Caco-2 (cell line): ENCODE data around the gene PLEKHG2. TPM values are rescaled to one million over a fixed set of nuclear protein-coding genes. Genes with fewer than 3 reads are reported as not detected.

Source experiments
- BruUV-seq: library from RNA; stranded (reverse); fragments of 400-500 nt; replicated peaks from 2 replicates; lab custom pipeline; 2021; lab: Mats Ljungman, UMichigan
- CTCF ChIA-PET: fragments of 300-600 bp; sonication (Branson Sonifier 250); formaldehyde crosslinking; loops from one replicate; lab custom pipeline; 2022; ENCODE audit warnings: antibody characterized with exemption; lab: Charles Lee
- POLR2A ChIA-PET: fragments of 300-600 bp; sonication (Branson Sonifier 250); formaldehyde crosslinking; loops from one replicate; lab custom pipeline; 2022; ENCODE audit warnings: antibody characterized with exemption; lab: Charles Lee
- DNase-seq, 2 experiments: peaks; one replicate each; pipeline versions ENCODE4 v3.0.0 to v3.0.0-alpha.2; 2020 to 2022
- H3K27me3 ChIP-seq: replicated peaks from 2 replicates; pipeline ENCODE4 v1.6.0; 2011; ENCODE audit warnings: low read length; ENCODE audit not compliant: control insufficient read depth, insufficient read depth
- H3K36me3 ChIP-seq: 2 replicates; pipeline ENCODE4 v1.5.1; 2011; ENCODE audit warnings: low read length; ENCODE audit not compliant: control insufficient read depth, insufficient read depth
- H3K4me1 ChIP-seq: fragments of 250-450 bp; sonication (Bioruptor Pico); 2 replicates; pipeline ENCODE4 v1.5.1; 2020; ENCODE audit warnings: mild to moderate bottlenecking
- H3K4me3 ChIP-seq: 2 replicates; pipeline ENCODE4 v1.5.1; 2011; ENCODE audit warnings: low read depth, mild to moderate bottlenecking, control low read depth, low read length
- H3K9me3 ChIP-seq: fragments of 250-450 bp; sonication (Bioruptor Pico); 2 replicates; pipeline ENCODE4 v1.5.1; 2020; ENCODE audit warnings: mild to moderate bottlenecking, moderate library complexity
- H3K27ac Mint-ChIP-seq: one replicate; pipeline ENCODE4 v1.8.0; 2022; ENCODE audit warnings: mixed read lengths; ENCODE audit not compliant: unreplicated experiment
- H3K27me3 Mint-ChIP-seq: one replicate; pipeline ENCODE4 v1.8.0; 2022; ENCODE audit warnings: mixed read lengths; ENCODE audit not compliant: insufficient read depth, unreplicated experiment
- H3K36me3 Mint-ChIP-seq: one replicate; pipeline ENCODE4 v1.8.0; 2022; ENCODE audit warnings: mild to moderate bottlenecking, mixed read lengths; ENCODE audit not compliant: insufficient read depth, unreplicated experiment
- H3K4me1 Mint-ChIP-seq: one replicate; pipeline ENCODE4 v1.8.0; 2022; ENCODE audit warnings: low read depth, mixed read lengths; ENCODE audit not compliant: unreplicated experiment
- H3K4me3 Mint-ChIP-seq: one replicate; pipeline ENCODE4 v1.8.0; 2022; ENCODE audit warnings: mild to moderate bottlenecking, moderate library complexity, mixed read lengths; ENCODE audit not compliant: unreplicated experiment
- H3K9me3 Mint-ChIP-seq: one replicate; pipeline ENCODE4 v1.8.0; 2022; ENCODE audit warnings: mixed read lengths; ENCODE audit not compliant: unreplicated experiment
- intact Hi-C: fragments of 100-400 bp; cut with micrococcal nuclease; formaldehyde crosslinking; loops from one replicate; pipeline ENCODE4 v1.10.0; 2022; ENCODE audit not compliant: unreplicated experiment
- total RNA-seq: library from RNA; stranded (reverse); gene quantifications from 2 replicates; pipeline ENCODE4 v1.2.3, GENCODE V29; 2022
- TF ChIP-seq, protein P1 (sequence below), 2 experiments: fragments of 200-600 bp in 1 of 2; IDR thresholded peaks; 1 replicate in 1 of 2; 2 replicates in 1 of 2; pipeline versions ENCODE4 v1.5.1 to v1.8.0; 2011 to 2022; ENCODE audit warnings: antibody characterized with exemption in 1 of 2, control low read depth in 1 of 2, inconsistent platforms in 1 of 2, low read depth in 1 of 2, low read length in 1 of 2, mild to moderate bottlenecking in 1 of 2, moderate library complexity in 1 of 2; ENCODE audit not compliant: insufficient read depth in 1 of 2, severe bottlenecking in 1 of 2, unreplicated experiment in 1 of 2

Gene PLEKHG2
- total RNA-seq, 1 experiment from 2014 or later: 49.8 TPM

DNA sequence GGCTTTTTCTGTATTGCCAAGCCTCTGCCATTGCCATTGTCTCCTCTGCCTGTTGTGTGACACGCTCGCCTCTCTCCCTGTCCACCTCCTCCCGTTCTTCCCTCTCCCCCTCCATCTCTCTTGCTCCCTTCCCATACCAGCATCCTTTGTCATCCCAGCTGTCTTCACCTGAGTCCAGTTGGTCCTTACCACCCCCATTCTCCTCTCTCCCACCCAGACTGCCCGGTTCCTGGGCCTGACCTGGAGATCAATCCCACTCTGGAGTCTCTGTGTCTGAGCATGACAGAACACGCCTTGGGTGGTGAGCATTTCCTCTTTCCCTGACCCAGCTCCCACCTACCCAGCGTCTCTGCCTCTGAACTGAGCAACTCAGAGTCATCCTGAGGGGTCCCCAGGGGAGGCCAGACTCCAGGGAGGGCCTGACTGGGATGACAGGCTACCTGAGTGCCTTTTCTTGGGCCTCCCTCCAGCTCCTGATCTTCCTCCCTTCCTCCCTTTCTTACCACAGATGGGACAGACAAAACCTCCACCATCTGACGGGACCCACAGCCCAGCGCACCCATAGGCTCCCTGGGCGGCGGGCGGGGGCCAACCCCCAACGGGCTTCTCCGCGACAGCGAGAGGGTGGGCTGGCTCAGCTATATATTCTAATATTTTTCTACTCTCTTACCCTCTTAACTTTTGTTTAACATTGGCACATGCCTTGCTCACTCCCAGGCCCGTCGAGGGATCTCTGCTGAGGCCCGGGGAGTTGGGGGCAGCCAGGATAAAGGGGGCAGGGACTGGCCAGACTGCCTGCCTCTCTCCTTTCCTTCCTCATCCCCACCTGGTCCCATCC, 29.3 kb upstream of the PLEKHG2 start:
- no peak overlapping the region for H3K4me3 Mint-ChIP-seq
- ChIA-PET CTCF (interaction anchor here (0.8 kb wide), 1 partner anchor 18 kb away, joined by 3 read pairs; no protein-coding TSS in a partner anchor), POLR2A (no interaction called here)
- peaks cover under 1% of the 10 kb centered on the region for H3K4me1 Mint-ChIP-seq
- peaks cover 63% of the 10 kb centered on the region for H3K36me3 Mint-ChIP-seq
- Histone ChIP-seq H3K4me3 (no peak overlapping the region), H3K36me3 (peaks cover 8% of the 10 kb centered on the region; the same call in 1 of the 2 replicates), H3K9me3 (no peaks in the 10 kb centered on the region), H3K4me1 (no peaks in the 10 kb centered on the region), H3K27me3 (no peaks in the 10 kb centered on the region)
- TF ChIP-seq, protein P1, sequence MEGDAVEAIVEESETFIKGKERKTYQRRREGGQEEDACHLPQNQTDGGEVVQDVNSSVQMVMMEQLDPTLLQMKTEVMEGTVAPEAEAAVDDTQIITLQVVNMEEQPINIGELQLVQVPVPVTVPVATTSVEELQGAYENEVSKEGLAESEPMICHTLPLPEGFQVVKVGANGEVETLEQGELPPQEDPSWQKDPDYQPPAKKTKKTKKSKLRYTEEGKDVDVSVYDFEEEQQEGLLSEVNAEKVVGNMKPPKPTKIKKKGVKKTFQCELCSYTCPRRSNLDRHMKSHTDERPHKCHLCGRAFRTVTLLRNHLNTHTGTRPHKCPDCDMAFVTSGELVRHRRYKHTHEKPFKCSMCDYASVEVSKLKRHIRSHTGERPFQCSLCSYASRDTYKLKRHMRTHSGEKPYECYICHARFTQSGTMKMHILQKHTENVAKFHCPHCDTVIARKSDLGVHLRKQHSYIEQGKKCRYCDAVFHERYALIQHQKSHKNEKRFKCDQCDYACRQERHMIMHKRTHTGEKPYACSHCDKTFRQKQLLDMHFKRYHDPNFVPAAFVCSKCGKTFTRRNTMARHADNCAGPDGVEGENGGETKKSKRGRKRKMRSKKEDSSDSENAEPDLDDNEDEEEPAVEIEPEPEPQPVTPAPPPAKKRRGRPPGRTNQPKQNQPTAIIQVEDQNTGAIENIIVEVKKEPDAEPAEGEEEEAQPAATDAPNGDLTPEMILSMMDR (IDR thresholded peaks at IDR 0.05; ENCODE audit: insufficient read depth in 1 of 2, low read depth in 1 of 2, low read length in 1 of 2, severe bottlenecking in 1 of 2, unreplicated experiment in 1 of 2): no peak
- no peak overlapping the region for H3K27ac Mint-ChIP-seq
- DNase-seq: no peak
- intact Hi-C loops: no loop called here
- H3K27me3 Mint-ChIP-seq: no peaks in the 10 kb centered on the region
- H3K9me3 Mint-ChIP-seq: no peaks in the 10 kb centered on the region
- BruUV-seq: no TSS peak

DNA sequence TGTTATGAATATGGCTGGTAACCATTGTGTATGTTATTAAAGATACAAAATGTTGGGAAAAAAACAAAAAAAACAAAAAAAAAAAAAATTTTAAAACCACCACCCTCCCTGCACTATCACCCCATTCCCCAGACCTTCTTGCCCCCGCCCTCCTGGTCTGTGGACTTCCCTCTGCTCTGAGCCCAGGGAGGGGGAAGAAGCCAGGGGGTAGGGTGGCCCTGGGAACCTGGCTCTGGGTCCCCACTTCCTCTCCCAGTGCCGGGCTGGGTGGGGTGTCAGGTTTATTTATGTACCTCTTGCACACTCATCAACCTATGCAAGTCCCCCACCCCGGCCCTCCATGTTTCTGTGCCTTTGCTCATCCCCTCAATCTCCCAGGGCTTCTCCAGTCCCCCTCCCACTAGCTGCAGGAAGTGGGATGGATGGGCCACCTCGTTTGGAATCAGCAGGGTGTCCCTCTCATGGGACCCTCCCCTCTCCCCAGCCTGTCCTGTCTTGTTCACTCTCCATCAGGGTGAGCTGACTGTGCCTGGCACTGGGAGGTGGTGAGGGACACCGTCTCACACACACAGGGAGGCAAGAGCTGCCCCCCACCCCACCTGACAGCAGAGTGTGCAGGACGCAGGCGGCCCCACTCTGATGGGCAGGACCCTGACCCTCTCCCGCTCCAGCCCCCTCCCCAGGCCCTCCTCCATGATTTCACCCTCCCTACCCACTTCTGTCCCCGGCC, 27.5 kb upstream of the PLEKHG2 start:
- no peak overlapping the region for H3K4me3 ChIP-seq
- TSS peak; percentile 38 for BruUV-seq
- intact Hi-C loops: no loop called here
- TF ChIP-seq, protein P1 (IDR thresholded peaks at IDR 0.05; ENCODE audit: insufficient read depth in 1 of 2, low read depth in 1 of 2, low read length in 1 of 2, severe bottlenecking in 1 of 2, unreplicated experiment in 1 of 2): no peak
- no peaks in the 10 kb centered on the region for H3K27me3 ChIP-seq
- peaks cover 15% of the 10 kb centered on the region for H3K36me3 ChIP-seq
- Mint-ChIP-seq H3K4me1 (peaks cover 18% of the 10 kb centered on the region), H3K27me3 (no peaks in the 10 kb centered on the region), H3K36me3 (peaks cover 70% of the 10 kb centered on the region), H3K27ac (no peak overlapping the region), H3K9me3 (no peaks in the 10 kb centered on the region), H3K4me3 (no peak overlapping the region)
- H3K4me1 ChIP-seq: peaks cover 5% of the 10 kb centered on the region; the same call in 1 of the 2 replicates
- CTCF ChIA-PET: interaction anchor here (1.2 kb wide), 1 partner anchor 16 kb away, joined by 4 read pairs; no protein-coding TSS in a partner anchor
- POLR2A ChIA-PET: no interaction called here
- DNase-seq: no peak
- H3K9me3 ChIP-seq: no peaks in the 10 kb centered on the region
